GM12864 (cell line): ENCODE data around the gene ACSL3.

Experiments
- DNase-seq: peaks from one replicate; pipeline ENCODE4 v3.0.0-alpha.2; 2011; ENCODE audit warnings: low read depth
- H3K4me3 ChIP-seq: 2 replicates; pipeline ENCODE4 v1.5.1; 2011; ENCODE audit warnings: mild to moderate bottlenecking, low read depth, low read length, control low read depth
- CTCF ChIP-seq: IDR thresholded peaks from 2 replicates; pipeline ENCODE4 v1.5.1; 2011; ENCODE audit warnings: low read depth, mild to moderate bottlenecking, moderate library complexity, low read length, control low read depth, inconsistent platforms; ENCODE audit errors: missing control alignments

Gene ACSL3

GRCh38 chr2:222860740-222861410, at the start of gene ACSL3:
Gene ACSL3 (plus strand): TSS chr2:222861036. CDS start chr2:222908773, 47,737 bp downstream.
- no peak for TF ChIP-seq CTCF
- peak within 1 kb of the TSS; percentile 94 for H3K4me3 ChIP-seq
- DNase-seq, result peak; percentile 71

GRCh38 chr2:222811828-222812227, 49.0 kb upstream of the ACSL3 start:
- TF ChIP-seq CTCF, result no peak
- DNase-seq, result no peak
- H3K4me3 ChIP-seq, result no peak overlapping the region

DNA sequence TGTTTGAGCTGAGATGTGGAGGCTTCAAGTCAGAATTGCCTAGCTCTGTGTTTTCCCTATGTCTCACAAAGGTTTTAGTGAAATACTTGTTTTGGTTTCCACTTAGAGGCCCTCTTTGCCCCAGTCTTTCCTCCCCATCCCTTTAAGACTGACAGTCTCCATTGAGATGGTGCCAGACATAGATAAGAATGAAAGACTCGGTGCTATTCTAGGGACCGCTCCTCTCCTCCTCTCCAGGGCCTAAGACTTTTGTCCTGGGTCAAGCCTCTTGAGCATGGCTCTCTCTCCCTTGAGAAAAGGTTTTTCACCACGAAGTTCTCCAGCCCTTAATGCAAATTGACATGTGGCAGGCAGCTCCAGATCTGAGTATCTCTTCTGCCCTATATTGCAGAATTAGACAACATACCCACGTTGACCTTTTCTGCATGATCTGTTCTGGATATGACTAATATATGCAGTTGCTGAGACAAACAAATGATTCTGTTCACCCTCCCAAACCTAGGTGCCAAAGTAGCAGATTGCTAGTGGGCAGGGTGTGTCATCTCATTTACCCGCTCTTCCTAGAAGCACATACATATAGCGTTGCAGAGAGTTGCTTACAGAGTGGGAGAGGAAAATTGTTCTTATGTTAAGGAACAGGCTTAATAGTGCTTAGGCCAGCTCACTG, 47.5 kb upstream of the ACSL3 start:
- TF ChIP-seq CTCF, result no peak
- H3K4me3 ChIP-seq, result no peak overlapping the region; the same call in 1 of the 2 replicates
- peak; percentile 54 for DNase-seq

DNA sequence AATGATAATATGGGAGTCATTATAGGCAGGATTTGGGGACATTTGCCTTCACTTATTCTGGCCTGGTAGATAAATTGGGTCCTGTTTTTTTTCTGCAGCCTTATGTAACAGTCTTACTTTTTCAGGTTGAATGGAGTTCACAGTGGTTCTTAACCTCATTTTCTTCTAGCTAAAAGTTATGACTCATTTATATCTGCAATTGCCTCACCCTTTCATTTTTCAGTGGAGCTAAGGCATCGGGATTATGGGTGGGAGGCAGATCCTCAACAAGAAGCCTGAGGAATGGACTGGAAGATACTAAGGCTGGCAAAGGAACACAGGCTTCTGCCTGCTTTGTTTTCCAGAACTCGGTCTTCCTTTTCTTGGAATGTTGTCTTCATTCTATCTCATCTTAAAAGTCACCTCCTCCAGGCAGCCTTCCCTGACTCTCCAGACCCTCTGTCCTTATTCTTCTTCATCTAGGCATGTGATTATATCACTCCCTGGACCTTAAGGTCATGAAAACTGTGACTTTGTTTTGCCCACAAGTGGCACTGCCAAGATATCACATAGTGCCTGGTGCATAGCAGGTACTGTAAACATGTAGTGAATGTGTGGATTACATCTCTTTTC, 41.0 kb upstream of the ACSL3 start:
- no peak overlapping the region for H3K4me3 ChIP-seq
- no peak for DNase-seq
- TF ChIP-seq CTCF, result no peak

DNA sequence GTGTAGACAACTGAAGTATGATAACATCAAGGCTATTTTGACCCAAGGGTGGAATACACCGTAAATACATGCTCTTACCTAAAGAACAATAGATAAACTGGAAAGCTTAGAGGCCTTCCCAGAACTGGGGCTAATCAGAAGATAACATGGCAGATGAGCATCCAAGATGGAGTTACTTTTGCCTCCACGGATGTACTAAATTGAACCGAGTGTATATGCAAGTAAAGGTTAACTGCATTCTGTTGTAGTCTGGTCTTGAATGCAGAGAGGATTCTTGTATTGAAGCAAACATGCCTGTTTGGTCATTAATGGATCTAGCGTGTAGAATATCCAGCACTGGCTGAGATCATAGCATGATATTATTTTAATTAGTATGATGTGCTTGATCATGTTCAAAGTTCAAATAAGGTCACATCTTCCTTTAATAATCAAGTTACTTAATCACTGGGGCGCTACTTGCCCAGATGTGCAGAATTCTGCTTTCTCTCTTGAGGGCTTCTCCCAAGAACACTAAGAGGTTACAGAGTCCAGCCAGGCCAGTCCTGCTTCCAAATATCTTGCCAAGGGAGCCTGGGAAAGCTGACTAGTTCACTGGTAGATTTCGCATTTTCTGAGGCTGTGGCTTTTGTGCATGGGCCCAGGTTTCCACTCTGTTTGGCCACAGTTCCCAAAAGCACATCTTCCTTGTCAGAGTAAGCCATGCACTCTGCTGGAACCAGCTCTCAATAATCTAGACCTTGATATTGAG, 37.5 kb upstream of the ACSL3 start:
- no peak for DNase-seq
- H3K4me3 ChIP-seq, result no peak overlapping the region
- no peak for TF ChIP-seq CTCF

- no peak overlapping the region for H3K4me3 ChIP-seq
- no peak for DNase-seq
- TF ChIP-seq CTCF, result no peak
Observed at GRCh38 chr2:222825031-222825430, 35.8 kb upstream of the ACSL3 start.
